Measurements from ENCODE around the gene TREML4. TPM values are rescaled to one million over a fixed set of nuclear protein-coding genes. Genes with fewer than 3 reads are reported as not detected.

The TREML4 gene
- total and polyA plus RNA-seq, 9 of the 15 experiments (the other 6 are each of a cell fraction or from before 2014, with no cell fraction given) = not detected

- TF ChIP-seq KDM5B (IDR thresholded peaks at IDR 0.05; ENCODE audit: insufficient replicate concordance, low read depth, low read length) = no peak
- peak; percentile 61; the same call in 1 of the 2 replicates for TF ChIP-seq NCOA1 (IDR thresholded peaks at IDR 0.05; ENCODE audit: low read depth)
- TF ChIP-seq RBM17 (IDR thresholded peaks at IDR 0.05; ENCODE audit: borderline replicate concordance, low read depth, low read length) = no peak
- no peak for TF ChIP-seq MTA3 (IDR thresholded peaks at IDR 0.05; ENCODE audit: borderline replicate concordance)
- no peak for TF ChIP-seq ZNF785 (CRISPR knock-in tag; IDR thresholded peaks at IDR 0.05)
- TF ChIP-seq TRIM24 (IDR thresholded peaks at IDR 0.05) = peak in 1 of 2 experiments; percentile 55; a peak in 1 of 4 replicates
- TF ChIP-seq SMARCE1 (IDR thresholded peaks at IDR 0.05) = peak; percentile 83
- TF ChIP-seq CEBPG (CRISPR knock-in tag; IDR thresholded peaks at IDR 0.05) = no peak
- TF ChIP-seq CEBPG (tag; conservative IDR thresholded peaks at IDR 0.05 in 1 of 2, IDR thresholded peaks at IDR 0.05 in 1 of 2) = no peak
- no peak for TF ChIP-seq RBM39 (optimal IDR thresholded peaks at IDR 0.05; ENCODE audit: low read depth, low read length)
- no peak for TF ChIP-seq ZNF398 (CRISPR knock-in tag; IDR thresholded peaks at IDR 0.05)
- TF ChIP-seq CBX3 (IDR thresholded peaks at IDR 0.05; ENCODE audit: borderline replicate concordance in 1 of 2, low read length in 2 of 2) = no peak
- no peak for TF ChIP-seq ZFP36 (IDR thresholded peaks at IDR 0.05; ENCODE audit: low read depth, low read length, partially characterized antibody)
- TF ChIP-seq CREB5 (CRISPR knock-in tag; IDR thresholded peaks at IDR 0.05) = no peak
- TF ChIP-seq MBD2 (IDR thresholded peaks at IDR 0.05; ENCODE audit: borderline replicate concordance, low read depth) = 0 out of 2 replicates have a peak, but pooled peaks have one; percentile 10
- peak; percentile 82 for TF ChIP-seq TCF3 (CRISPR knock-in tag; IDR thresholded peaks at IDR 0.05)
- no peak for TF ChIP-seq IRF1 (CRISPR knock-in tag; IDR thresholded peaks at IDR 0.05; ENCODE audit: borderline replicate concordance)
- TF ChIP-seq HDAC6 (IDR thresholded peaks at IDR 0.05; ENCODE audit: low read depth, low read length) = no peak
- TF ChIP-seq CGGBP1 (CRISPR knock-in tag; IDR thresholded peaks at IDR 0.05) = no peak
- TF ChIP-seq IRF9 (tag; IDR thresholded peaks at IDR 0.05) = no peak
- peak; percentile 66 for TF ChIP-seq NCOR1 (IDR thresholded peaks at IDR 0.05)
- TF ChIP-seq CEBPB (tag; IDR thresholded peaks at IDR 0.05) = no peak
- TF ChIP-seq U2AF2 (optimal IDR thresholded peaks at IDR 0.05; ENCODE audit: low read depth, low read length) = no peak
- no peak for TF ChIP-seq ZBTB34 (CRISPR knock-in tag; IDR thresholded peaks at IDR 0.05)
These were observed 26.4 kb upstream of the TREML4 start (continued) for GRCh38 chr6:41201764-41202173.
